ENCODE results near the gene CD82.

Gene CD82

DNA sequence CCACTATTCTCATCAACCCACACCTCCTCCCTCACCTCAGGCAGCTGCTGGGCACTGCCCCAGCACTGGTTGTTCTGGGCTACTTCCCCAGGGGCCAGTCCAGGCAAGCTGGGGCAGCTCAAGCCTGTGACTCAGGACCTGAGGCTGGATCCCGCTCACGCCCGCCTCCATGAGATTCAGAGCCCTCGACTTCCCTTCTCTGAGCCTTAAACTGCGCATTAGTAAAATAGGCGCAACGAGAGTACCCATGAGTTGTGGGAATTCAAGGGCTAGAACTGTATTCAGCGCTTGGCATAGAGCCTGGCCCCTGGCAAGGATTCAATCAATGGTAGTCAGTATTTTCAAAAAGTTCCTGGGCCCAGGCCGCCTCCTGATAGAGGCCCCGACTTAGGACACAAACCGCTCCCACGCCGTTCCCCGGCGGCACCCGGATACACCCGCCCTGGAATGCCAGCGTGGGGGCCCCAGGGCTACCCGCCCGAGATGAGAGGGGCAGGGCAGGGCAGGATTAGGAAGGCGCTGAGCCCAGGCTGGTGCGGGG lies 723 bp upstream of the CD82 start:
- H3K4me1 ChIP-seq (ENCODE audit: control insufficient read depth, insufficient read depth, low read depth, low read length), result peaks cover 54% of the 10 kb centered on the region
- no peaks in the 10 kb centered on the region for H3K79me1 ChIP-seq (replicated peaks; ENCODE audit: low read length, poor library complexity, severe bottlenecking)
- H3K4me2 ChIP-seq (ENCODE audit: low read length, poor library complexity, severe bottlenecking), result peak overlapping the region; percentile 78
- H2BK5ac ChIP-seq (ENCODE audit: low read depth, low read length, poor library complexity, severe bottlenecking), result peak overlapping the region; percentile 92
- peak; percentile 87 for DNase-seq
- H3K4ac ChIP-seq (ENCODE audit: low read depth in 1 of 2, low read length in 2 of 2), result peak overlapping the region; percentile 55 to 89
- H2BK120ac ChIP-seq (ENCODE audit: low read depth, low read length), result peak overlapping the region; percentile 29
- H3K4me3 ChIP-seq (ENCODE audit: insufficient read depth in 1 of 2, low read depth in 1 of 2, low read length in 2 of 2), result peak overlapping the region in 1 of 2 experiments; percentile 74
- H3K14ac ChIP-seq (ENCODE audit: low read length in 2 of 2), result peak overlapping the region in 1 of 2 experiments; percentile 74
- H3K36me3 ChIP-seq (ENCODE audit: control insufficient read depth in 1 of 2, insufficient read depth in 2 of 2, low read depth in 1 of 2, low read length in 2 of 2), result no peaks in the 10 kb centered on the region
- peak overlapping the region; percentile 93 for H2BK15ac ChIP-seq (ENCODE audit: low read depth, poor library complexity, severe bottlenecking)
- 15% methylated on average over 22 of the region's 22 CpGs for WGBS
- peak overlapping the region; percentile 95 for H4K8ac ChIP-seq (ENCODE audit: low read length)
- H3K23ac ChIP-seq (ENCODE audit: low read length in 2 of 2), result peak overlapping the region in 1 of 2 experiments; percentile 36
- H2BK12ac ChIP-seq (ENCODE audit: low read length in 2 of 2), result peak overlapping the region; percentile 60 to 97
- H2AFZ ChIP-seq (ENCODE audit: low read depth, low read length), result peak overlapping the region; percentile 6
- peak overlapping the region; percentile 70 to 78 for H3K18ac ChIP-seq (ENCODE audit: low read depth in 1 of 2, low read length in 2 of 2)
- no peaks in the 10 kb centered on the region for H3K27me3 ChIP-seq (ENCODE audit: control insufficient read depth in 1 of 2, insufficient read depth in 1 of 2, low read length in 2 of 2)
- H4K91ac ChIP-seq (ENCODE audit: low read length), result peak overlapping the region; percentile 95
- H3K27ac ChIP-seq (ENCODE audit: low read length, poor library complexity, severe bottlenecking), result peak overlapping the region; percentile 97
- H2AK5ac ChIP-seq (ENCODE audit: low read length, severe bottlenecking), result peak overlapping the region; percentile 92
- H3K9me3 ChIP-seq (ENCODE audit: control insufficient read depth, low read length), result no peaks in the 10 kb centered on the region
- peak overlapping the region; percentile 94 for H3K9ac ChIP-seq (ENCODE audit: low read length)

- peaks cover 64% of the 10 kb centered on the region for H3K4me1 ChIP-seq (ENCODE audit: control insufficient read depth, insufficient read depth, low read depth, low read length)
- H3K36me3 ChIP-seq (ENCODE audit: control insufficient read depth in 1 of 2, insufficient read depth in 2 of 2, low read depth in 1 of 2, low read length in 2 of 2), result peaks cover 0 to 12% of the 10 kb centered on the region in 2 experiments
- H2BK12ac ChIP-seq (ENCODE audit: low read length in 2 of 2), result peak overlapping the region in 1 of 2 experiments; percentile 74
- peak overlapping the region; percentile 58 for H4K91ac ChIP-seq (ENCODE audit: low read length)
- no peak overlapping the region for H2AFZ ChIP-seq (ENCODE audit: low read depth, low read length)
- peak overlapping the region; percentile 79 for H3K9ac ChIP-seq (ENCODE audit: low read length)
- peak overlapping the region; percentile 30 for H2AK5ac ChIP-seq (ENCODE audit: low read length, severe bottlenecking)
- H3K4ac ChIP-seq (ENCODE audit: low read depth in 1 of 2, low read length in 2 of 2), result peak overlapping the region; percentile 47 to 65
- peak overlapping the region; percentile 85 to 87 for H3K18ac ChIP-seq (ENCODE audit: low read depth in 1 of 2, low read length in 2 of 2)
- H2BK15ac ChIP-seq (ENCODE audit: low read depth, poor library complexity, severe bottlenecking), result peak overlapping the region; percentile 71
- no peaks in the 10 kb centered on the region for H3K27me3 ChIP-seq (ENCODE audit: control insufficient read depth in 1 of 2, insufficient read depth in 1 of 2, low read length in 2 of 2)
- no peaks in the 10 kb centered on the region for H3K79me1 ChIP-seq (replicated peaks; ENCODE audit: low read length, poor library complexity, severe bottlenecking)
- H3K14ac ChIP-seq (ENCODE audit: low read length in 2 of 2), result peak overlapping the region in 1 of 2 experiments; percentile 85
- H4K8ac ChIP-seq (ENCODE audit: low read length), result no peak overlapping the region
- peak overlapping the region; percentile 47 for H2BK5ac ChIP-seq (ENCODE audit: low read depth, low read length, poor library complexity, severe bottlenecking)
- peak overlapping the region in 1 of 2 experiments; percentile 77 for H3K23ac ChIP-seq (ENCODE audit: low read length in 2 of 2)
- peak overlapping the region; percentile 13 for H3K27ac ChIP-seq (ENCODE audit: low read length, poor library complexity, severe bottlenecking)
- 45% methylated on average over 16 of the region's 17 CpGs for WGBS
- no peak for DNase-seq
- peak overlapping the region; percentile 21 for H2BK120ac ChIP-seq (ENCODE audit: low read depth, low read length)
- H3K9me3 ChIP-seq (ENCODE audit: control insufficient read depth, low read length), result no peaks in the 10 kb centered on the region
- H3K4me2 ChIP-seq (ENCODE audit: low read length, poor library complexity, severe bottlenecking), result peak overlapping the region; percentile 88
- H3K4me3 ChIP-seq (ENCODE audit: insufficient read depth in 1 of 2, low read depth in 1 of 2, low read length in 2 of 2), result peak overlapping the region; percentile 78 to 80
Observed at GRCh38 chr11:44565953-44566949, 788 bp downstream of the CD82 start.

- no peak overlapping the region for H2BK15ac ChIP-seq (ENCODE audit: low read depth, poor library complexity, severe bottlenecking)
- H2AK5ac ChIP-seq (ENCODE audit: low read length, severe bottlenecking), result peak overlapping the region; percentile 85
- 88% methylated on average over 10 of the region's 11 CpGs for WGBS
- H3K36me3 ChIP-seq (ENCODE audit: control insufficient read depth in 1 of 2, insufficient read depth in 2 of 2, low read depth in 1 of 2, low read length in 2 of 2), result peaks cover 0 to 15% of the 10 kb centered on the region in 2 experiments
- no peaks in the 10 kb centered on the region for H3K9me3 ChIP-seq (ENCODE audit: control insufficient read depth, low read length)
- peak overlapping the region; percentile 9 to 78 for H3K4me3 ChIP-seq (ENCODE audit: insufficient read depth in 1 of 2, low read depth in 1 of 2, low read length in 2 of 2)
- H4K8ac ChIP-seq (ENCODE audit: low read length), result peak overlapping the region; percentile 5
- H3K4ac ChIP-seq (ENCODE audit: low read depth in 1 of 2, low read length in 2 of 2), result peak overlapping the region in 1 of 2 experiments; percentile 42
- H3K4me2 ChIP-seq (ENCODE audit: low read length, poor library complexity, severe bottlenecking), result peak overlapping the region; percentile 88
- no peak overlapping the region for H2BK5ac ChIP-seq (ENCODE audit: low read depth, low read length, poor library complexity, severe bottlenecking)
- H2BK12ac ChIP-seq (ENCODE audit: low read length in 2 of 2), result peak overlapping the region; percentile 33 to 66
- DNase-seq, result peak; percentile 59
- no peaks in the 10 kb centered on the region for H3K79me1 ChIP-seq (replicated peaks; ENCODE audit: low read length, poor library complexity, severe bottlenecking)
- H3K27me3 ChIP-seq (ENCODE audit: control insufficient read depth in 1 of 2, insufficient read depth in 1 of 2, low read length in 2 of 2), result no peaks in the 10 kb centered on the region
- peaks cover 63% of the 10 kb centered on the region for H3K4me1 ChIP-seq (ENCODE audit: control insufficient read depth, insufficient read depth, low read depth, low read length)
- H3K27ac ChIP-seq (ENCODE audit: low read length, poor library complexity, severe bottlenecking), result peak overlapping the region; percentile 94
- H3K9ac ChIP-seq (ENCODE audit: low read length), result no peak overlapping the region
- H2BK120ac ChIP-seq (ENCODE audit: low read depth, low read length), result no peak overlapping the region
- H3K18ac ChIP-seq (ENCODE audit: low read depth in 1 of 2, low read length in 2 of 2), result peak overlapping the region; percentile 47 to 99
- H3K23ac ChIP-seq (ENCODE audit: low read length in 2 of 2), result no peak overlapping the region
- peak overlapping the region; percentile 91 for H4K91ac ChIP-seq (ENCODE audit: low read length)
- H3K14ac ChIP-seq (ENCODE audit: low read length in 2 of 2), result peak overlapping the region in 1 of 2 experiments; percentile 26
- H2AFZ ChIP-seq (ENCODE audit: low read depth, low read length), result no peak overlapping the region
Observed at GRCh38 chr11:44566952-44567875, 1.8 kb downstream of the CD82 start.
